IPS-18c (cell line): ENCODE results near the gene DIPK1A.

Experiments used
- H3K4me3 ChIP-seq: 2 replicates; pipeline ENCODE4 v1.7.0; 2013; ENCODE audit warnings: low read depth, mild to moderate bottlenecking, low read length, moderate library complexity; ENCODE audit not compliant: insufficient read depth
- H3K9me3 ChIP-seq: one replicate; pipeline ENCODE4 v1.6.1; 2013; ENCODE audit warnings: mild to moderate bottlenecking, low read length, moderate library complexity; ENCODE audit not compliant: control insufficient read depth, insufficient read depth

Gene DIPK1A

GRCh38 chr1:92961896-92962752 lies 862 bp upstream of the DIPK1A start:
- no peaks in the 10 kb centered on the region for H3K9me3 ChIP-seq
- H3K4me3 ChIP-seq = peak overlapping the region; percentile 75

GRCh38 chr1:92960395-92961130 lies 699 bp downstream of the DIPK1A start:
- Histone ChIP-seq H3K9me3 (no peaks in the 10 kb centered on the region), H3K4me3 (peak overlapping the region; percentile 57)

GRCh38 chr1:92958203-92958970 lies 2.9 kb downstream of the DIPK1A start:
- no peak overlapping the region for H3K4me3 ChIP-seq
- no peaks in the 10 kb centered on the region for H3K9me3 ChIP-seq

- Histone ChIP-seq H3K4me3 (no peak overlapping the region), H3K9me3 (no peaks in the 10 kb centered on the region)
Observed at GRCh38 chr1:92957030-92957734, 4.1 kb downstream of the DIPK1A start.

- no peak overlapping the region for H3K4me3 ChIP-seq
- no peaks in the 10 kb centered on the region for H3K9me3 ChIP-seq
Observed at GRCh38 chr1:92956254-92957029, 4.8 kb downstream of the DIPK1A start.

GRCh38 chr1:92953491-92953890 lies 7.8 kb downstream of the DIPK1A start:
- H3K4me3 ChIP-seq = no peak overlapping the region

GRCh38 chr1:92952714-92953113 lies 8.5 kb downstream of the DIPK1A start:
- Histone ChIP-seq H3K9me3 (no peaks in the 10 kb centered on the region), H3K4me3 (no peak overlapping the region)

More at GRCh38 chr1:92953491-92953890, 7.8 kb downstream of the DIPK1A start:
- no peaks in the 10 kb centered on the region for H3K9me3 ChIP-seq

- H3K9me3 ChIP-seq = no peaks in the 10 kb centered on the region
- H3K4me3 ChIP-seq = no peak overlapping the region
Observed at GRCh38 chr1:92951141-92951582, 10.1 kb downstream of the DIPK1A start.

- no peaks in the 10 kb centered on the region for H3K9me3 ChIP-seq
- H3K4me3 ChIP-seq = no peak overlapping the region
Observed at GRCh38 chr1:92949937-92950817, 11.1 kb downstream of the DIPK1A start.

- H3K4me3 ChIP-seq = no peak overlapping the region
- no peaks in the 10 kb centered on the region for H3K9me3 ChIP-seq
Observed at GRCh38 chr1:92948071-92948470, 13.2 kb downstream of the DIPK1A start.

- Histone ChIP-seq H3K4me3 (no peak overlapping the region), H3K9me3 (no peaks in the 10 kb centered on the region)
Observed at GRCh38 chr1:92945748-92946270, 15.5 kb downstream of the DIPK1A start.

GRCh38 chr1:92944901-92945747 lies 16.1 kb downstream of the DIPK1A start:
- no peak overlapping the region for H3K4me3 ChIP-seq
- no peaks in the 10 kb centered on the region for H3K9me3 ChIP-seq

GRCh38 chr1:92943502-92943847 lies 17.8 kb downstream of the DIPK1A start:
- Histone ChIP-seq H3K9me3 (no peaks in the 10 kb centered on the region), H3K4me3 (no peak overlapping the region)

- Histone ChIP-seq H3K9me3 (no peaks in the 10 kb centered on the region), H3K4me3 (no peak overlapping the region)
Observed at GRCh38 chr1:92940541-92940940, 20.7 kb downstream of the DIPK1A start.

GRCh38 chr1:92937731-92938130 lies 23.5 kb downstream of the DIPK1A start:
- Histone ChIP-seq H3K4me3 (no peak overlapping the region), H3K9me3 (no peaks in the 10 kb centered on the region)
